Thoracic aorta (tissue), 2 donors: ENCODE results near the gene CHPF2. TPM values are rescaled to one million over a fixed set of nuclear protein-coding genes. Genes with fewer than 3 reads are reported as not detected.

Experiments used
- ATAC-seq: fragments of 150-250 bp; one replicate; pipeline ENCODE4 v1.8.0; 2017; ENCODE audit warnings: low read depth; ENCODE audit not compliant: insufficient number of reproducible peaks, low FRiP score
- DNase-seq: peaks from one replicate; pipeline ENCODE4 v3.0.0-alpha.2; 2020; ENCODE audit warnings: low spot score
- H3K27ac ChIP-seq, 2 donors: fragments of 200-600 bp; sonication (generic); 1 replicate in 1 of 2; 2 replicates in 1 of 2; pipeline ENCODE4 v1.5.1; 2016; ENCODE audit warnings: mild to moderate bottlenecking in 2 of 2, moderate library complexity in 2 of 2
- H3K27me3 ChIP-seq: fragments of 200-600 bp; sonication (generic); replicated peaks from 2 replicates; pipeline ENCODE4 v1.6.0; 2016; ENCODE audit warnings: mild to moderate bottlenecking; ENCODE audit not compliant: insufficient read depth
- H3K36me3 ChIP-seq: fragments of 200-600 bp; sonication (generic); one replicate; pipeline ENCODE4 v1.5.1; 2016
- H3K4me1 ChIP-seq, 2 donors: fragments of 200-600 bp; sonication (generic); 1 replicate in 1 of 2; 2 replicates in 1 of 2; pipeline versions ENCODE4 v1.5.1 to v1.6.0; 2016; ENCODE audit warnings: low read depth in 2 of 2, mild to moderate bottlenecking in 1 of 2; ENCODE audit not compliant: control insufficient read depth in 1 of 2
- H3K4me3 ChIP-seq: fragments of 200-600 bp; sonication (generic); 2 replicates; pipeline ENCODE4 v1.5.1; 2016; ENCODE audit warnings: mild to moderate bottlenecking
- H3K9me3 ChIP-seq: fragments of 200-600 bp; sonication (generic); 2 replicates; pipeline ENCODE4 v1.5.1; 2016
- total RNA-seq, 2 donors: library from RNA; depleted of rRNA; stranded (reverse); fragments of >200 nt; gene quantifications; one replicate each; pipeline versions ENCODE4 v1.1.0 to v1.2.3, GENCODE V29; 2016
- TF ChIP-seq, protein P1 (sequence below): fragments of 200-600 bp; sonication (generic); IDR thresholded peaks from one replicate; pipeline ENCODE4 v1.5.1; 2019; ENCODE audit warnings: antibody characterized with exemption

The CHPF2 gene
- total RNA-seq, 2 donors from 2014 or later = 78.9 to 85.3 TPM

DNA sequence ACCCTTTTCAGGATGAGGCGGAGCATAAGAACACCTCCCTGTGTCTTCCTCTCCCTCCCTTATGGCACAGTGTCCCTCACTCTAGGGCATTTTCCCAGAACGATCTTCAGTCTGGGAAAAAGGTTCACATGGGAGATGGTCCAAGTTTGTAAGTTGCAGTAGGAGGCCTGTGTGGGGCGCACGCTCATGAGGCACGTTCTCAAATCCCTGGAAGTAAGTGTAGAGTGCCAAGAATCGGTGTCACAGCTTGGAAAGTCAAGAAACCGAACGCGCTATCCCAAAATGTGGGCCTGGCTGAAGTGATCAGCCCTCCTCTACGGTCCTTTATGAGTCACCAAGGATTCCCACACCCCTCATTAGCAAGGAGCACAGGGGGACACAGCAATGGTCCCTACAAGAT is 40.1 kb downstream of the CHPF2 start:
- peak overlapping the region in 1 of 2 donors; percentile 3 for H3K27ac ChIP-seq
- DNase-seq = no peak

DNA sequence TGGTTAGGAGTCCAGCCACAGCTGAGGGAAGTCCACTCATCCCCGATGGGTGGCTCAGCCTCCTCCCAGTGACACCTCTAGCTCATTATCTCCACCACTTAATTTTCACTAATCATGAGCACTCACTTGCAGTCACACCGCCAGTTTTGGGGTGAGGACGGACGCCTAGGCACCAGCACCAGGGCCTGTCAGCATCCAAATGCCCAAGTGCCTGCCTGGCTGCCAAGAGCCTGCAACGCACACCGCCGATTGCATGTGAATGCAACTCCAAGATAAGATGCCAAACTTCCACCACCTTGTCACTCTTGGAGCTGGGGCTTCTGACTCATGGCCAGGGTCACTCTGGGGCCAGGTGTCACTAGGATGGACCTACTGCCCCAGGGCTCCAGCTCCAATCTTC is 40.6 kb downstream of the CHPF2 start:
- Histone ChIP-seq H3K4me1 (peaks cover 12 to 33% of the 10 kb centered on the region in 2 donors), H3K36me3 (no peaks in the 10 kb centered on the region), H3K27me3 (no peaks in the 10 kb centered on the region), H3K4me3 (no peak overlapping the region), H3K9me3 (no peaks in the 10 kb centered on the region), H3K27ac (peak overlapping the region in 1 of 2 donors; percentile 3)
- ATAC-seq (no peak), DNase-seq (no peak)
- TF ChIP-seq, protein P1, sequence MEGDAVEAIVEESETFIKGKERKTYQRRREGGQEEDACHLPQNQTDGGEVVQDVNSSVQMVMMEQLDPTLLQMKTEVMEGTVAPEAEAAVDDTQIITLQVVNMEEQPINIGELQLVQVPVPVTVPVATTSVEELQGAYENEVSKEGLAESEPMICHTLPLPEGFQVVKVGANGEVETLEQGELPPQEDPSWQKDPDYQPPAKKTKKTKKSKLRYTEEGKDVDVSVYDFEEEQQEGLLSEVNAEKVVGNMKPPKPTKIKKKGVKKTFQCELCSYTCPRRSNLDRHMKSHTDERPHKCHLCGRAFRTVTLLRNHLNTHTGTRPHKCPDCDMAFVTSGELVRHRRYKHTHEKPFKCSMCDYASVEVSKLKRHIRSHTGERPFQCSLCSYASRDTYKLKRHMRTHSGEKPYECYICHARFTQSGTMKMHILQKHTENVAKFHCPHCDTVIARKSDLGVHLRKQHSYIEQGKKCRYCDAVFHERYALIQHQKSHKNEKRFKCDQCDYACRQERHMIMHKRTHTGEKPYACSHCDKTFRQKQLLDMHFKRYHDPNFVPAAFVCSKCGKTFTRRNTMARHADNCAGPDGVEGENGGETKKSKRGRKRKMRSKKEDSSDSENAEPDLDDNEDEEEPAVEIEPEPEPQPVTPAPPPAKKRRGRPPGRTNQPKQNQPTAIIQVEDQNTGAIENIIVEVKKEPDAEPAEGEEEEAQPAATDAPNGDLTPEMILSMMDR = no peak

More for the DNA sequence above, 40.1 kb downstream of the CHPF2 start:
- Histone ChIP-seq H3K4me3 (no peak overlapping the region), H3K9me3 (no peaks in the 10 kb centered on the region), H3K27me3 (no peaks in the 10 kb centered on the region), H3K36me3 (no peaks in the 10 kb centered on the region), H3K4me1 (peaks cover 12 to 29% of the 10 kb centered on the region in 2 donors)
- peak; percentile 21 for ATAC-seq
- TF ChIP-seq, protein P1 = peak; percentile 22

DNA sequence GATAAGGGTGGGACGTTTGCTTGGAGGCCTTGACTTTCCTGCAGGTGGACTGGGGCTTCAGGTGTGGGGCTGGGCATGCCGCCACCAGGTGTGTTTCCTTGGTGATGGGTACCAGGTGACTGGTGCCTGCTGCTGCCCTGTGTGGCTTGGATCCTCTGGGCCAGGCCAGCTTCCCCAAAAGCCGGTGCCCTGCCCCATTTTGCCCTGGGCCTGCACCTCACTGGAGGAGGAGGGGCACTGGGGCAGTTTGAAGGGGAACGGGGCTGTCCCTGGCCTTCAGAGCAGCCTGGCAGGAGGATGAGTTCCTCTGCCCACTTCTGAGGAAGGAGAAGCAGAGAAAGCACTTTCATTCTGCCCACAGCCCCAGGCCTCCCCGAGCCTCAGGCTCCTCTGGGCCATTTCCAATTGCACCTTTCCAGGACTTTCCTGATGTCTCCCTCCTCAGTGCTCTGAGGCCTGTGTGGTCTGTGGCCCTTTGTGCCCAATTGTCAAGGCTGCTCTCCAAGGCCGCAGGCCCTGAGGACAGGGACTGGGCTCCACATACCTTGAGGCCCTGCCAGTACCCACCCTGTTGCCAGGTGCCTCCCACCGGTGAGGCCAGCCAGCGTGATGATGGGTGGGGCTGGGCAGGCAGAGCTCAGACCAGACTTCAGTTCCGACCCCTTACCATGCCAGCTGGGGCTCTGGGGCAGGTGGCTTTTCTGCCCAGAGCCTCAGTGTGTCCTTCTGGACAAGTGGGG is 41.5 kb downstream of the CHPF2 start:
- no peak overlapping the region for H3K27ac ChIP-seq
- no peaks in the 10 kb centered on the region for H3K27me3 ChIP-seq
- DNase-seq = no peak
- H3K9me3 ChIP-seq = no peaks in the 10 kb centered on the region
- peaks cover 12 to 33% of the 10 kb centered on the region in 2 donors for H3K4me1 ChIP-seq
- TF ChIP-seq, protein P1 = no peak
- no peak overlapping the region for H3K4me3 ChIP-seq
- ATAC-seq = no peak
- H3K36me3 ChIP-seq = no peaks in the 10 kb centered on the region

DNA sequence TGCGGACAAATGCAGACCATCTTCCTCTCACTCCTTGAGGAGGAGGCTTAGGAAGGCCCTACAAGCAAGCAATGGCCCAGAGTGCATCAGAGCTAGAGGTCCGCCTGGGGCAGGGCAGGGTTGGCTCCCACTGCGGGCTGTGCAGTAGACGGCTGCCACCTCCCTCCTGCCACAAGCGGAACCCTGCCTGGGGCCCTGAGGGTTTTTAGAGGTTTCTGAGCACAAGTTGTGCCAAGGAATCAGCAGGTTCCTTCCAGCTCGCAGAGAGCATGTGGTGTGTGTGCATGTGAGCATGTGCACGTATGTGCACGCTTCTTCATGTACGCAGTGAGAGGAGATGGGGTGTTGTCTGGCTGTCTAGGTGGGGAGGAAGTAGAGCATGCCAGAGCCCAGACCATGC is 42.1 kb downstream of the CHPF2 start:
- ATAC-seq = no peak
- H3K27ac ChIP-seq = no peak overlapping the region

More for the DNA sequence above, 42.1 kb downstream of the CHPF2 start:
- Histone ChIP-seq H3K4me3 (no peak overlapping the region), H3K27me3 (no peaks in the 10 kb centered on the region), H3K9me3 (no peaks in the 10 kb centered on the region), H3K4me1 (peaks cover 12 to 33% of the 10 kb centered on the region in 2 donors), H3K36me3 (no peaks in the 10 kb centered on the region)
- TF ChIP-seq, protein P1 = no peak
- DNase-seq = no peak
